Measurements from ENCODE around the gene STX8.

The STX8 gene

DNA sequence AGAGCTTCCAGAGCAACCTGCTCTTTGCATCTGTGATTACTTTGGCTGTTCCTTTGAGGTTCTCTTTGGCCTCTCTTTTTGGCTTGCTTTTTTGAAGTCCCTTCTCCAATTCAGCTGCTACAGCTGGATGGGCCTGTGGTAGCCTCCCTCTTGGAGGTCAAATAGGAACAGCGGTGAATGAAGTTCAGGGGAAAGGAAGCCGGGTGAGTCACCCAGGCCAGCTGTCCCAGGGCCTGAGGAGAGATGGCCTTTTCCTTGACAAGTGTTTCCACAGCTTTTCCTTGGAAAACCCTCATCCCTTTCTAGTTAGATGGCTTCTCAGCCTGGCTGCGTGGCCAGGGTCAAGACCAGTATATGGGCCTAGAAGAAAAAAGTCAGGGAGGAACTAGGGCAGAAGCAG lies 103.1 kb downstream of the STX8 start (continued):
- TF ChIP-seq CSDC2 (CRISPR knock-in tag; IDR thresholded peaks at IDR 0.05) (no peak), ZNF565 (CRISPR knock-in tag; conservative IDR thresholded peaks at IDR 0.05; ENCODE audit: low read depth) (no peak), ESRRG (CRISPR knock-in tag; IDR thresholded peaks at IDR 0.05) (no peak)
- TF ChIP-seq, protein P1, sequence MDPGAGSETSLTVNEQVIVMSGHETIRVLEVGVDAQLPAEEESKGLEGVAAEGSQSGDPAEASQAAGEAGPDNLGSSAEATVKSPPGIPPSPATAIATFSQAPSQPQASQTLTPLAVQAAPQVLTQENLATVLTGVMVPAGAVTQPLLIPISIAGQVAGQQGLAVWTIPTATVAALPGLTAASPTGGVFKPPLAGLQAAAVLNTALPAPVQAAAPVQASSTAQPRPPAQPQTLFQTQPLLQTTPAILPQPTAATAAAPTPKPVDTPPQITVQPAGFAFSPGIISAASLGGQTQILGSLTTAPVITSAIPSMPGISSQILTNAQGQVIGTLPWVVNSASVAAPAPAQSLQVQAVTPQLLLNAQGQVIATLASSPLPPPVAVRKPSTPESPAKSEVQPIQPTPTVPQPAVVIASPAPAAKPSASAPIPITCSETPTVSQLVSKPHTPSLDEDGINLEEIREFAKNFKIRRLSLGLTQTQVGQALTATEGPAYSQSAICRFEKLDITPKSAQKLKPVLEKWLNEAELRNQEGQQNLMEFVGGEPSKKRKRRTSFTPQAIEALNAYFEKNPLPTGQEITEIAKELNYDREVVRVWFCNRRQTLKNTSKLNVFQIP (CRISPR knock-in tag; IDR thresholded peaks at IDR 0.05; ENCODE audit: borderline replicate concordance, low read depth), result no peak

DNA sequence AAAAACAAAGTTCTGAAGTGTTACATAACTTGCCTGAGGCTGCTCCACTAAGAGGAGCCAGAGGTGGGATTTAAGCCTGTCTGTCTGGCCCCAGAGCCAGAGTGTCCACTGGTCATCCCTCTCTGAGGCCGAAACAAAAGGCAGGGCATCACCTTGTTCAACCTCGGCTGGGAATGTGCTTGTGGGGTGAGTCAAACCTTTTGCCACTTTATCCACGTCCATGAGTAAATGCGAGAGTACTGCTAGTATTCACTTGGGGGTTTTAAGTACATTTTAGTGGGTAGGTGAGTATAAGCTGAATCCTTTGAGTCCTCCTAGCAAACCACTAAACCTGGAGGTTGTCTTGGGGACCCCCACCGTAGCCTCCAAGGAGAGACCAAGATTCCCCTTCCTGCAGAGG lies 103.5 kb downstream of the STX8 start:
- no peak for TF ChIP-seq ISL1 (CRISPR knock-in tag; IDR thresholded peaks at IDR 0.05)
- no peak for TF ChIP-seq ZFP30 (CRISPR knock-in tag; IDR thresholded peaks at IDR 0.05)
- no peak for TF ChIP-seq SNAI2 (CRISPR knock-in tag; IDR thresholded peaks at IDR 0.05)
- no peak for TF ChIP-seq BACH2 (CRISPR knock-in tag; IDR thresholded peaks at IDR 0.05; ENCODE audit: borderline replicate concordance)
- no peak for TF ChIP-seq ESRRG (CRISPR knock-in tag; IDR thresholded peaks at IDR 0.05)
- no peak for ATAC-seq

DNA sequence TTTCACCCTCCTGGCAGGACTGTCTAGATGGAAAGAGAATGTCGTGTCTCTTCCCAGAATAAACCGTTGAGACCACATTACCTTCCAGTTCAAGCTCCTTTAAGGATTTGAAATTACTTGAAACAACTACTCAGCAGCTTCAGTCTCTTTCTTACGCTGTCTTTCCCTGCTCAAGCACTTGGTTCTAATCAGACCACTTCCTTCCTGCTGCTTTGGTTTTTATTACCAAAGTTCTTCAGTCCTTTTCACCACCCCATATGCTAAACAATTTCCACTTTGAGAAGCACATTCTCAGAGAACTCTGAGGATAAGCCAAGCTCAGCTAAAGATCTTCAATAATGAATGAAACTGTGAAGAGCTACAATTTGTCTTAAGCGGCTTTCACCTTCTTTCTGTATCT lies 105.4 kb downstream of the STX8 start:
- no peak for ATAC-seq
- TF ChIP-seq GLIS3 (CRISPR knock-in tag; IDR thresholded peaks at IDR 0.05), result no peak
- TF ChIP-seq BACH2 (CRISPR knock-in tag; IDR thresholded peaks at IDR 0.05; ENCODE audit: borderline replicate concordance), result no peak
- no peak for TF ChIP-seq SNAI2 (CRISPR knock-in tag; IDR thresholded peaks at IDR 0.05)

DNA sequence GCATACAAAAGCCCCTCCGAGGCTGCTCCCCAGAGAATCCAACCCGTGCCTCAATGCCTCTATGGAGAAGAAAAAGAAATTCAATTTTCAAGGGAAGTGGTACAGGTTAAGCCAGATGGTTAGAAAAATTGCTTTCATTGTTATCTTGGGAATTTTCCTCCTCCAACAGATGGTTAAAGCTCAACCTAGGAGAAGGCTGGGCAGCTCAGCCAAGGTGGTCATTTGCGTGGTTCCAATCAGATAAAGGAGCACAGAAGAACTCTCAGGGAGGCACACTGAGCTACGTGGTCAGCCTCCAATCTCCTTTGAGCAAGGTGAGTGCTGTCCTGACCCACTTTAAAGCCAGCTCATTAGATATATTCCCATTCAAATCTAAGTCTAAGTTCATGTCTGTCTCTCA lies 106.7 kb downstream of the STX8 start:
- TF ChIP-seq, protein P2, sequence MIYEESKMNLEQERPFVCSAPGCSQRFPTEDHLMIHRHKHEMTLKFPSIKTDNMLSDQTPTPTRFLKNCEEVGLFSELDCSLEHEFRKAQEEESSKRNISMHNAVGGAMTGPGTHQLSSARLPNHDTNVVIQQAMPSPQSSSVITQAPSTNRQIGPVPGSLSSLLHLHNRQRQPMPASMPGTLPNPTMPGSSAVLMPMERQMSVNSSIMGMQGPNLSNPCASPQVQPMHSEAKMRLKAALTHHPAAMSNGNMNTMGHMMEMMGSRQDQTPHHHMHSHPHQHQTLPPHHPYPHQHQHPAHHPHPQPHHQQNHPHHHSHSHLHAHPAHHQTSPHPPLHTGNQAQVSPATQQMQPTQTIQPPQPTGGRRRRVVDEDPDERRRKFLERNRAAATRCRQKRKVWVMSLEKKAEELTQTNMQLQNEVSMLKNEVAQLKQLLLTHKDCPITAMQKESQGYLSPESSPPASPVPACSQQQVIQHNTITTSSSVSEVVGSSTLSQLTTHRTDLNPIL (CRISPR knock-in tag; IDR thresholded peaks at IDR 0.05; ENCODE audit: low read depth), result no peak
- TF ChIP-seq ZNF565 (CRISPR knock-in tag; conservative IDR thresholded peaks at IDR 0.05; ENCODE audit: low read depth) (no peak), TOX (CRISPR knock-in tag; IDR thresholded peaks at IDR 0.05; ENCODE audit: borderline replicate concordance) (no peak), SNAI2 (CRISPR knock-in tag; IDR thresholded peaks at IDR 0.05) (no peak), CSDC2 (CRISPR knock-in tag; IDR thresholded peaks at IDR 0.05) (no peak), BACH2 (CRISPR knock-in tag; IDR thresholded peaks at IDR 0.05; ENCODE audit: borderline replicate concordance) (no peak), ESRRG (CRISPR knock-in tag; IDR thresholded peaks at IDR 0.05) (no peak), GLIS3 (CRISPR knock-in tag; IDR thresholded peaks at IDR 0.05) (no peak), ISL1 (CRISPR knock-in tag; IDR thresholded peaks at IDR 0.05) (no peak), RARB (CRISPR knock-in tag; IDR thresholded peaks at IDR 0.05) (no peak)
- TF ChIP-seq, protein P3, sequence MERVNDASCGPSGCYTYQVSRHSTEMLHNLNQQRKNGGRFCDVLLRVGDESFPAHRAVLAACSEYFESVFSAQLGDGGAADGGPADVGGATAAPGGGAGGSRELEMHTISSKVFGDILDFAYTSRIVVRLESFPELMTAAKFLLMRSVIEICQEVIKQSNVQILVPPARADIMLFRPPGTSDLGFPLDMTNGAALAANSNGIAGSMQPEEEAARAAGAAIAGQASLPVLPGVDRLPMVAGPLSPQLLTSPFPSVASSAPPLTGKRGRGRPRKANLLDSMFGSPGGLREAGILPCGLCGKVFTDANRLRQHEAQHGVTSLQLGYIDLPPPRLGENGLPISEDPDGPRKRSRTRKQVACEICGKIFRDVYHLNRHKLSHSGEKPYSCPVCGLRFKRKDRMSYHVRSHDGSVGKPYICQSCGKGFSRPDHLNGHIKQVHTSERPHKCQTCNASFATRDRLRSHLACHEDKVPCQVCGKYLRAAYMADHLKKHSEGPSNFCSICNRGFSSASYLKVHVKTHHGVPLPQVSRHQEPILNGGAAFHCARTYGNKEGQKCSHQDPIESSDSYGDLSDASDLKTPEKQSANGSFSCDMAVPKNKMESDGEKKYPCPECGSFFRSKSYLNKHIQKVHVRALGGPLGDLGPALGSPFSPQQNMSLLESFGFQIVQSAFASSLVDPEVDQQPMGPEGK (CRISPR knock-in tag; IDR thresholded peaks at IDR 0.05; ENCODE audit: borderline replicate concordance), result no peak
- TF ChIP-seq, protein P1 (CRISPR knock-in tag; IDR thresholded peaks at IDR 0.05; ENCODE audit: borderline replicate concordance, low read depth), result no peak
- ATAC-seq, result no peak

DNA sequence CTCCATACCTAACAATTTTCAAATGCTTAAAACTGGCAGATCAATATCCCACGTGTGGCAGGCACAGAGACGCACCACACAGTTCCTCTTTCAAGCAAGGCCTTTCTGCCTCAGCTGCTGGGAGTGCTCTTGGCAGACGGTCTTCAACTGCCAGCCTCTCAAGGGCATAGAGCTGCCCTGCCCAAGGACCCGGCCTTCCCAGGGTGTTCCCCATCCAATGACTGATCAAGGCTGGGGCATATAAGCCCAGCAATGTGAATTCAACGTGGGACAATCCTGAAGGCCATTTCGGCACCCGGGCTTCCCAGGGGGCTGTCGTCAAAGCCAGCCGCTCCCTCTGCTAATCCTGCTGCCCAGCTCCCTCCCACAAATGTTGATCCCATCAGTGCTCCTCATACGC lies 107.1 kb downstream of the STX8 start:
- ATAC-seq, result no peak
- TF ChIP-seq, protein P1 (CRISPR knock-in tag; IDR thresholded peaks at IDR 0.05; ENCODE audit: borderline replicate concordance, low read depth), result no peak
- TF ChIP-seq ISL1 (CRISPR knock-in tag; IDR thresholded peaks at IDR 0.05), result no peak
- TF ChIP-seq ZC3H10 (CRISPR knock-in tag; IDR thresholded peaks at IDR 0.05), result no peak
- no peak for TF ChIP-seq ARNTL (CRISPR knock-in tag; IDR thresholded peaks at IDR 0.05; ENCODE audit: borderline replicate concordance, low read depth)
- TF ChIP-seq ESRRG (CRISPR knock-in tag; IDR thresholded peaks at IDR 0.05), result no peak
- TF ChIP-seq ZNF8 (CRISPR knock-in tag; IDR thresholded peaks at IDR 0.05), result no peak
- TF ChIP-seq PPARA (CRISPR knock-in tag; IDR thresholded peaks at IDR 0.05; ENCODE audit: borderline replicate concordance), result no peak
- TF ChIP-seq SNAI2 (CRISPR knock-in tag; IDR thresholded peaks at IDR 0.05), result no peak
- no peak for TF ChIP-seq TCF4 (CRISPR knock-in tag; IDR thresholded peaks at IDR 0.05; ENCODE audit: borderline replicate concordance)
